Testis (tissue), 3 donors: ENCODE results near the gene RAB11A. TPM values are rescaled to one million over a fixed set of nuclear protein-coding genes. Genes with fewer than 3 reads are reported as not detected.

ENCODE experiments used
- DNase-seq: peaks from one replicate; pipeline ENCODE4 v3.0.0-alpha.2; 2019
- H3K27ac ChIP-seq, 2 donors: fragments of 200-600 bp; sonication (generic); one replicate each; pipeline ENCODE4 v1.5.1; 2019
- H3K27me3 ChIP-seq: fragments of 200-600 bp; sonication (generic); one replicate; pipeline ENCODE4 v1.5.1; 2019
- H3K36me3 ChIP-seq: fragments of 200-600 bp; sonication (generic); one replicate; pipeline ENCODE4 v1.5.1; 2017; ENCODE audit warnings: low read depth; ENCODE audit errors: missing control alignments
- H3K4me1 ChIP-seq: fragments of 200-600 bp; sonication (generic); one replicate; pipeline ENCODE4 v1.5.1; 2019
- H3K4me3 ChIP-seq, 2 donors: fragments of 200-600 bp; sonication (generic); one replicate each; pipeline ENCODE4 v1.5.1; 2017 to 2019
- H3K9me3 ChIP-seq: fragments of 200-600 bp; sonication (generic); one replicate; pipeline ENCODE4 v1.5.1; 2017
- CTCF ChIP-seq, 3 experiments: fragments of 450-650 bp in 2 of 3; fragments of 200-600 bp in 1 of 3; sonication (generic) in 1 of 3; IDR thresholded peaks; one replicate each; pipeline ENCODE4 v1.5.1; 2016 to 2019; ENCODE audit warnings: antibody characterized with exemption in 3 of 3, mild to moderate bottlenecking in 2 of 3, moderate library complexity in 1 of 3
- POLR2A ChIP-seq: fragments of 450-650 bp; IDR thresholded peaks from one replicate; pipeline ENCODE4 v1.6.1; 2017; ENCODE audit warnings: antibody characterized with exemption, mild to moderate bottlenecking, moderate library complexity
- intact Hi-C: fragments of 100-400 bp; cut with DNase I; formaldehyde crosslinking; loops from one replicate; pipeline ENCODE4 v1.15.1; 2023; ENCODE audit warnings: low total_unique reads
- polyA plus RNA-seq: library from polyadenylated mRNA; stranded (reverse); fragments of 350-450 nt; fragmentation: Illumina TruSeq; extraction: RNeasy Lipid Tissue Mini Kit (QIAGEN cat#74804); gene quantifications from one replicate; pipeline ENCODE4 v1.2.3, GENCODE V29; 2014; ENCODE audit warnings: low read depth, low replicate concordance; ENCODE audit not compliant: insufficient read depth
- small RNA-seq, 2 donors: library from RNA; depleted of rRNA; stranded (forward); fragments of <200 nt; gene quantifications; one replicate each; pipeline ENCODE3, GENCODE V24; 2016
- total RNA-seq, 2 donors: library from RNA; depleted of rRNA; stranded (reverse); fragments of >200 nt; gene quantifications; one replicate each; pipeline ENCODE4 v1.2.3, GENCODE V29; 2016

RAB11A gene
- total and polyA plus RNA-seq, 3 donors from 2014 or later, result 221 to 546 (median 307) TPM

- Histone ChIP-seq H3K36me3 (no peaks in the 10 kb centered on the region), H3K27ac (no peak overlapping the region), H3K27me3 (no peaks in the 10 kb centered on the region), H3K9me3 (no peaks in the 10 kb centered on the region), H3K4me1 (no peaks in the 10 kb centered on the region), H3K4me3 (no peak overlapping the region)
- TF ChIP-seq CTCF (IDR thresholded peaks at IDR 0.05) (no peak), POLR2A (no peak)
- no peak for DNase-seq
- intact Hi-C loops, result no loop called here
Observed at GRCh38 chr15:65940618-65940909, 71.3 kb downstream of the RAB11A start.

Small RNA genes lying within 50 kb of the gene (small RNA-seq; reads per million reads assigned to genes)
- gene RF00026, result 0 reads per million in 2 donors

Other genes starting within 250 kb of the RAB11A start
- gene SLC24A1, start 247.6 kb upstream of the RAB11A start, total RNA-seq, result 10 to 100 TPM; 16.9 to 24.3 TPM
- 13.4 TPM for gene SLC24A1, start 247.6 kb upstream of the RAB11A start, polyA plus RNA-seq
- 10 to 100 TPM; 63.4 to 65.7 TPM for gene DENND4A, start 77.2 kb upstream of the RAB11A start, total RNA-seq
- 16.5 TPM for gene DENND4A, start 77.2 kb upstream of the RAB11A start, polyA plus RNA-seq